ENCODE data around the gene DKK3. TPM values are rescaled to one million over a fixed set of nuclear protein-coding genes. Genes with fewer than 3 reads are reported as not detected.

The DKK3 gene
- total and polyA plus RNA-seq, 5 donors from 2014 or later, result 0.25 to 4.6 (median 1.8) TPM; not detected in 1

DNA sequence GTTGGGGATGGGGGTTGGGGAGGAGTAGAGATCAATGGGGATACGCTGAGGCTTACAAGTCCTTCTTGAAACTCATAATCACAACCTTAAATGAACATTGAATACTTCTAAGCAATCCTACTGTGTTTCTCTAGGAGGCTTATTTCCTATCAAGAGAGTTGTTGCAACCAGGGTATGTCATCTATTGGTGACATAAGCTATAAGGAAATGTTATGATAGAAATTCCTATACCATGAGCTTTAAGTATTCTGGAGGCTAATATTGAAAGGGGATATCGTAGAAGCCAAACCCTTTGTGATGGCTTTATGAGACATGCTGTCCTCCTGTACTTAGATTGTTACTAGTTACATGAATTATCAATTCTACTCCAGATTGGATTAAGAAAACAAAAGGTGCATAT, 72.9 kb downstream of the DKK3 start:
- ATAC-seq (ENCODE audit: low read depth in 2 of 2) (no peak), DNase-seq (no peak)
- no peak overlapping the region for H3K4me3 Mint-ChIP-seq
- H3K27ac Mint-ChIP-seq, result peak overlapping the region in 1 of 3 donors; percentile 5
- no peaks in the 10 kb centered on the region for H3K4me1 ChIP-seq (ENCODE audit: control insufficient read depth, insufficient read depth, low read length, poor library complexity, severe bottlenecking)
- no peak overlapping the region for H3K27ac ChIP-seq (ENCODE audit: insufficient read depth, low read length, poor library complexity, severe bottlenecking)
- H3K36me3 Mint-ChIP-seq, result peaks cover 35% of the 10 kb centered on the region
- H3K27me3 ChIP-seq (ENCODE audit: control insufficient read depth, insufficient read depth, low read length), result no peaks in the 10 kb centered on the region
- H3K36me3 ChIP-seq (ENCODE audit: control insufficient read depth, insufficient read depth, low read length), result peaks cover 69% of the 10 kb centered on the region
- H3K27me3 Mint-ChIP-seq, result no peaks in the 10 kb centered on the region
- no peaks in the 10 kb centered on the region for H3K9me3 Mint-ChIP-seq
- no peaks in the 10 kb centered on the region for H3K9me3 ChIP-seq (ENCODE audit: control insufficient read depth in 2 of 2, low read length in 2 of 2)
- peaks cover 0 to 18% (median 0%) of the 10 kb centered on the region in 4 donors for H3K4me1 Mint-ChIP-seq
- H3K4me3 ChIP-seq (ENCODE audit: low read depth, low read length), result no peak overlapping the region

DNA sequence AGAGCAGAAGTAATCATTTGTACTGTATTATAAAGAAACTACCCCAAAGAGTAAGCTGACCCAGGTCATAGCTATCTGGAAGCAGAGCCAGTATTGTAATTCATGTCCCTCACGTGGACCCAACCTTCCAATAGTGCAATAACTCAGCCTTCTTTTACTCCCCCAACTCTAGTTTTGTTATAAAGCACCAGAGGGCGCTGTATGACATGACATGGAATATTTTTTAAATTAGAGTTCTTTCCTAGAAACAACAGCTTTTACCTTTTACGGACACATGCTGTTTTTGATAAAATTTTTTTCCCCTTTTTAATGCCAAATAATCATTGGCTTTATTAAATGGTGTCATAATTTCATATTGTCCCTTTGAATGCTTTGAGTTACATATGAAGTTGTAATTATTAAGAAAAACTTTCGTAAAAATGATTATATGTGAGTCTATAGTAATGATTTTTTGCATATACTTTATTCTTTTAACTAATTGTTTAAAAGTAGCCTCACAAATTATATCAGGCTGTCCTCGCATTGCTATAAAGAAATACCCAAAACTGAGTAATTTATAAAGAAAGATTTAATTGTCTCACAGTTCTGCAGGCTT, 76.9 kb downstream of the DKK3 start:
- peaks cover 5 to 32% (median 6%) of the 10 kb centered on the region in 4 donors for H3K4me1 Mint-ChIP-seq
- H3K36me3 ChIP-seq (ENCODE audit: control insufficient read depth, insufficient read depth, low read length), result peaks cover 58% of the 10 kb centered on the region
- ATAC-seq (ENCODE audit: low read depth in 2 of 2), result no peak

DNA sequence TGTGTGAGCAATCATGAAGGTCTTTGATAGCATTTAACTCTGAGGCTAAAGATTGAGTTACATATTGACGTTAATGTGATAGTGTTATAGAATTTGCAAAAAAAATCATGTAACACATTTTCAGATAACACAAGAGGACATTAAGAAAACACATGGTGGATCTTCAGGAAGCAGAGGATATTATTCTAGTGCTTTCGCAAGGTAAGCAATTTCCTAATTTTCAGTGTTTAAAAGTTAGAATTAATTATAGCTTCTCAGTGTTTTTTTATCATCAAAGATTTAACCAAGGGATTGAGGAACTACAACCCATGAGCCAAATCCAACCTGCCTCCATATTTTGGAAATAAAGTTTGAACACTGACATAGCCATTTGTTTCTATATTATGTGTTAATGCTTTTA, 78.5 kb downstream of the DKK3 start:
- Mint-ChIP-seq H3K27ac (no peak overlapping the region), H3K36me3 (peaks cover 43% of the 10 kb centered on the region), H3K4me3 (no peak overlapping the region), H3K27me3 (no peaks in the 10 kb centered on the region), H3K4me1 (peaks cover 7 to 45% (median 14%) of the 10 kb centered on the region in 4 donors), H3K9me3 (peaks cover 0 to 6% (median 0%) of the 10 kb centered on the region in 7 donors)
- DNase-seq, result no peak
- no peak for ATAC-seq (ENCODE audit: low read depth in 2 of 2)
- no peaks in the 10 kb centered on the region for H3K9me3 ChIP-seq (ENCODE audit: control insufficient read depth in 2 of 2, low read length in 2 of 2)
- H3K4me1 ChIP-seq (ENCODE audit: control insufficient read depth, insufficient read depth, low read length, poor library complexity, severe bottlenecking), result no peaks in the 10 kb centered on the region
- H3K27ac ChIP-seq (ENCODE audit: insufficient read depth, low read length, poor library complexity, severe bottlenecking), result no peak overlapping the region
- no peak overlapping the region for H3K4me3 ChIP-seq (ENCODE audit: low read depth, low read length)
- peaks cover 50% of the 10 kb centered on the region for H3K36me3 ChIP-seq (ENCODE audit: control insufficient read depth, insufficient read depth, low read length)
- no peaks in the 10 kb centered on the region for H3K27me3 ChIP-seq (ENCODE audit: control insufficient read depth, insufficient read depth, low read length)

More for the DNA sequence above, 76.9 kb downstream of the DKK3 start:
- peaks cover 0 to 4% (median 0%) of the 10 kb centered on the region in 7 donors for H3K9me3 Mint-ChIP-seq
- no peak overlapping the region for H3K27ac Mint-ChIP-seq
- H3K27me3 Mint-ChIP-seq, result no peaks in the 10 kb centered on the region
- Histone ChIP-seq H3K27me3 (ENCODE audit: control insufficient read depth, insufficient read depth, low read length) (no peaks in the 10 kb centered on the region), H3K4me1 (ENCODE audit: control insufficient read depth, insufficient read depth, low read length, poor library complexity, severe bottlenecking) (no peaks in the 10 kb centered on the region), H3K4me3 (ENCODE audit: low read depth, low read length) (no peak overlapping the region), H3K9me3 (ENCODE audit: control insufficient read depth in 2 of 2, low read length in 2 of 2) (no peaks in the 10 kb centered on the region), H3K27ac (ENCODE audit: insufficient read depth, low read length, poor library complexity, severe bottlenecking) (no peak overlapping the region)
- H3K4me3 Mint-ChIP-seq, result no peak overlapping the region
- peak in 2 of 3 donors; percentile 32 to 45 for DNase-seq
- H3K36me3 Mint-ChIP-seq, result peaks cover 30% of the 10 kb centered on the region

DNA sequence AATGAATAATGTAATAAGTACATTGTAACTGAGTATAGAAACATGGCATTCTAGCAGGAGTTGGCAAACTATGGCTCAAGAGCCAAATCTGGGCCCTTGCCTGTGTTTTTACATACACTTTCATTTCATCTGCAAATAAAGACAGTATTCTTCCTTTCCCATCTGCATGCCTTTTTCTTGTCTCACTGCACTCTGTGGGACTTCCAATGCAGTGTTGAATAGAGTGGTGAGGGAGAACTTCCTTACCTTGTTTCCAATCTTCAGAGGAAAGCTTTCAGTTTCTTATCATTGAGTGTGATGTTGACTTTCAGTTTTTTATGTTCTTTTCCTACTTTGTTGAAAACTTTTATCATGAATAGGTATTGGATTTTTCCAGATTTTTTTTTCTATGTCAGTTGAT, 84.6 kb downstream of the DKK3 start:
- Histone ChIP-seq H3K4me3 (ENCODE audit: low read depth, low read length) (no peak overlapping the region), H3K36me3 (ENCODE audit: control insufficient read depth, insufficient read depth, low read length) (peaks cover 31% of the 10 kb centered on the region), H3K27me3 (ENCODE audit: control insufficient read depth, insufficient read depth, low read length) (no peaks in the 10 kb centered on the region), H3K27ac (ENCODE audit: insufficient read depth, low read length, poor library complexity, severe bottlenecking) (no peak overlapping the region), H3K9me3 (ENCODE audit: control insufficient read depth in 2 of 2, low read length in 2 of 2) (no peaks in the 10 kb centered on the region), H3K4me1 (ENCODE audit: control insufficient read depth, insufficient read depth, low read length, poor library complexity, severe bottlenecking) (no peaks in the 10 kb centered on the region)
- H3K36me3 Mint-ChIP-seq, result peaks cover 39% of the 10 kb centered on the region
- DNase-seq, result no peak
- peaks cover 0 to 6% (median 0%) of the 10 kb centered on the region in 7 donors for H3K9me3 Mint-ChIP-seq
- H3K27ac Mint-ChIP-seq, result peak overlapping the region in 1 of 3 donors; percentile 16
- H3K4me3 Mint-ChIP-seq, result no peak overlapping the region
- no peak for ATAC-seq (ENCODE audit: low read depth in 2 of 2)
- peaks cover 7 to 29% (median 23%) of the 10 kb centered on the region in 4 donors for H3K4me1 Mint-ChIP-seq
- H3K27me3 Mint-ChIP-seq, result no peaks in the 10 kb centered on the region

DNA sequence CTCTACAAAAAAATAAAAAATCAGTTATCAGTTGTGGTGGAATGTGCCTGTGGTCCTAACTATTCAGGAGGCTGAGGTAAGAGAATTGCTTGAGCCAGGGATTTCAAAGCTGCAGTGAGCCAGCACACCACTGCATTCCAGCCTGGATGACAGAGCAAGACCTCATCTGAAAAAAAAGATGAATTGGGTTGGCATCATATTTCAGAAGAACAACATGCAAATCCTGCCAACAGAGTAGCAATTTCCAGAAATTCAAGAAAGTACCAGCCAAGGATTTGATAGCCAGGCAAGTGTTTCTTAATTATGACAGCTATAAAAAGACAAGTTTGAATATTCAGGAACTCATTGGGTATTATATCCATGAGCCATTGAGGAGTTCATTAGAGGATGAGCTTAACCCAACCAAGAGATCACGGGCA, 91.4 kb downstream of the DKK3 start:
- ATAC-seq (ENCODE audit: low read depth in 2 of 2), result no peak
- H3K9me3 ChIP-seq (ENCODE audit: control insufficient read depth in 2 of 2, low read length in 2 of 2), result no peaks in the 10 kb centered on the region
- H3K36me3 ChIP-seq (ENCODE audit: control insufficient read depth, insufficient read depth, low read length), result peaks cover 7% of the 10 kb centered on the region
- Mint-ChIP-seq H3K36me3 (peaks cover 14% of the 10 kb centered on the region), H3K4me1 (peaks cover 4 to 20% (median 8%) of the 10 kb centered on the region in 4 donors), H3K27ac (peak overlapping the region in 2 of 3 donors; percentile 5 to 9), H3K9me3 (peaks cover 0 to 1% (median 0%) of the 10 kb centered on the region in 7 donors), H3K4me3 (no peak overlapping the region), H3K27me3 (no peaks in the 10 kb centered on the region)
- no peaks in the 10 kb centered on the region for H3K27me3 ChIP-seq (ENCODE audit: control insufficient read depth, insufficient read depth, low read length)
- DNase-seq, result no peak
- H3K27ac ChIP-seq (ENCODE audit: insufficient read depth, low read length, poor library complexity, severe bottlenecking), result no peak overlapping the region
- no peaks in the 10 kb centered on the region for H3K4me1 ChIP-seq (ENCODE audit: control insufficient read depth, insufficient read depth, low read length, poor library complexity, severe bottlenecking)
- H3K4me3 ChIP-seq (ENCODE audit: low read depth, low read length), result no peak overlapping the region

DNA sequence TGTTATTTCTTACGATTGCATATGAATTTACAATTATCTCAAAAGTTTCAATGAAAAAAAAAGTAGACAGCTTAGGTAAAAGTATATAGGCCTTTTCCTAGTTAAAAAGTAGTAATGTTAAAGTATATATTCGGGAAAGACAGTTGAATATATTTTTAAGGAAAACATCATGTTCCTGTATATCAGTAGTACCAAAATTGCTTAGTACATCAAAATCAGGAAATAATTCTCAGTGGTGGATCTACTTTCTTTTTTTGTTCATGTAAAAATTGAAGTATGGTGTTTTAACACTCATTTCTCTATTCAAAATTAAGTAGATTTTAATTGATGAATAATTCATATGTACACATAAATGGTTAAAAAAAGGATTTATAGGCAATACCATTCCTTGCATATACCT, 92.8 kb downstream of the DKK3 start:
- no peaks in the 10 kb centered on the region for H3K9me3 ChIP-seq (ENCODE audit: control insufficient read depth in 2 of 2, low read length in 2 of 2)
- DNase-seq (no peak), ATAC-seq (ENCODE audit: low read depth in 2 of 2) (no peak)
- H3K4me1 ChIP-seq (ENCODE audit: control insufficient read depth, insufficient read depth, low read length, poor library complexity, severe bottlenecking), result no peaks in the 10 kb centered on the region
- H3K27me3 ChIP-seq (ENCODE audit: control insufficient read depth, insufficient read depth, low read length), result no peaks in the 10 kb centered on the region
- peaks cover 0 to 1% (median 0%) of the 10 kb centered on the region in 7 donors for H3K9me3 Mint-ChIP-seq
- H3K27me3 Mint-ChIP-seq, result no peaks in the 10 kb centered on the region
- H3K36me3 ChIP-seq (ENCODE audit: control insufficient read depth, insufficient read depth, low read length), result peaks cover 7% of the 10 kb centered on the region
- H3K4me3 Mint-ChIP-seq, result no peak overlapping the region
- no peak overlapping the region for H3K27ac ChIP-seq (ENCODE audit: insufficient read depth, low read length, poor library complexity, severe bottlenecking)
- H3K36me3 Mint-ChIP-seq, result peaks cover 24% of the 10 kb centered on the region
- H3K4me1 Mint-ChIP-seq, result peaks cover 4 to 20% (median 8%) of the 10 kb centered on the region in 4 donors
- peak overlapping the region in 1 of 3 donors; percentile 24 for H3K27ac Mint-ChIP-seq
- H3K4me3 ChIP-seq (ENCODE audit: low read depth, low read length), result no peak overlapping the region

DNA sequence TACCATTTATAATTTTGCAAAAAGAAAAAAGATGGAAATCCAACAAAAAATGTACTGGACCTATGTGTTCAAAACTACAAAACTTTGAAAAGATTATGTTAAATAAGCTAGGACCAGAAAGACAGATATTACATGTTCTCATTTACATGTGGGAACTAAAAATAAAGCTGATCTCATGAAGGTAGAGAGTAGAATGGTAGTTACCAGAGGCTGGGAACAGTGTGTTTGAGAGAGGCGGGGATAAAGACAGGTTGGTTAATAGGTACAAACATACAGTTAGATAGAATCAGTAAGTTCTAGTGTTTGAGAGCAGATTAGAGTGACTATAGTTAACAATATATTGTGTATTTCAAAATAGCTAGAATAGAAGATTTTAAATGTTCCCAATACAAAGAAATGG, 95.0 kb downstream of the DKK3 start:
- no peak overlapping the region for H3K4me3 Mint-ChIP-seq
- H3K36me3 ChIP-seq (ENCODE audit: control insufficient read depth, insufficient read depth, low read length), result peaks cover 25% of the 10 kb centered on the region
- no peak overlapping the region for H3K4me3 ChIP-seq (ENCODE audit: low read depth, low read length)
- DNase-seq (no peak), ATAC-seq (ENCODE audit: low read depth in 2 of 2) (no peak)
- no peak overlapping the region for H3K27ac ChIP-seq (ENCODE audit: insufficient read depth, low read length, poor library complexity, severe bottlenecking)
- H3K27me3 Mint-ChIP-seq, result no peaks in the 10 kb centered on the region
- H3K9me3 Mint-ChIP-seq, result peaks cover 0 to 1% (median 0%) of the 10 kb centered on the region in 7 donors
- peaks cover 4 to 18% (median 9%) of the 10 kb centered on the region in 4 donors for H3K4me1 Mint-ChIP-seq
- no peaks in the 10 kb centered on the region for H3K4me1 ChIP-seq (ENCODE audit: control insufficient read depth, insufficient read depth, low read length, poor library complexity, severe bottlenecking)
- no peaks in the 10 kb centered on the region for H3K9me3 ChIP-seq (ENCODE audit: control insufficient read depth in 2 of 2, low read length in 2 of 2)
- peaks cover 31% of the 10 kb centered on the region for H3K36me3 Mint-ChIP-seq
- no peaks in the 10 kb centered on the region for H3K27me3 ChIP-seq (ENCODE audit: control insufficient read depth, insufficient read depth, low read length)
- no peak overlapping the region for H3K27ac Mint-ChIP-seq
